Natural killer cell treated with Interleukin-12 subunit alpha and Interleukin-12 subunit beta and Interleukin-15 and Interleukin-18, amount 100 ng/mL, for 72 hours (primary cell): ENCODE measurements around the gene FAM110C. TPM values are rescaled to one million over a fixed set of nuclear protein-coding genes. Genes with fewer than 3 reads are reported as not detected.
"Not testable (repeated sequence)": the region's sequence is repeated elsewhere in the genome, so short reads cannot be mapped to it uniquely, and the experiment has no call there.

Experiments used
- ATAC-seq, 2 donors: fragments of 150-1000 bp; cut with Tn5 transposase in 1 of 2; sonication (Bioruptor Pico), chemical (Tn5 transposase) in 1 of 2; 2 replicates each; pipeline ENCODE4 v1.10.0; 2021
- DNase-seq: peaks from one replicate; pipeline ENCODE4 v3.0.0; 2022; ENCODE audit warnings: low spot score
- H3K27ac Mint-ChIP-seq, 2 donors: 1 replicate in 1 of 2; 2 replicates in 1 of 2; pipeline ENCODE4 v1.8.0; 2022; ENCODE audit warnings: mixed read lengths in 2 of 2, mild to moderate bottlenecking in 1 of 2, moderate library complexity in 1 of 2
- H3K27me3 Mint-ChIP-seq, 2 donors: 1 replicate in 1 of 2; 2 replicates in 1 of 2; pipeline ENCODE4 v1.8.0; 2022; ENCODE audit warnings: mixed read lengths in 2 of 2
- H3K36me3 Mint-ChIP-seq: one replicate; pipeline ENCODE4 v1.8.0; 2022; ENCODE audit warnings: mixed read lengths
- H3K4me1 Mint-ChIP-seq, 2 donors: 1 replicate in 1 of 2; 2 replicates in 1 of 2; pipeline ENCODE4 v1.8.0; 2022; ENCODE audit warnings: low read depth in 2 of 2, mixed read lengths in 2 of 2, mild to moderate bottlenecking in 1 of 2
- H3K4me3 Mint-ChIP-seq: one replicate; pipeline ENCODE4 v1.8.0; 2022; ENCODE audit warnings: mixed read lengths
- H3K9me3 Mint-ChIP-seq: 2 replicates; pipeline ENCODE4 v1.8.0; 2022; ENCODE audit warnings: mixed read lengths
- total RNA-seq, 2 donors: library from RNA; stranded (reverse); gene quantifications; one replicate each; pipeline ENCODE4 v1.2.3, GENCODE V29; 2022

FAM110C gene, protein sequence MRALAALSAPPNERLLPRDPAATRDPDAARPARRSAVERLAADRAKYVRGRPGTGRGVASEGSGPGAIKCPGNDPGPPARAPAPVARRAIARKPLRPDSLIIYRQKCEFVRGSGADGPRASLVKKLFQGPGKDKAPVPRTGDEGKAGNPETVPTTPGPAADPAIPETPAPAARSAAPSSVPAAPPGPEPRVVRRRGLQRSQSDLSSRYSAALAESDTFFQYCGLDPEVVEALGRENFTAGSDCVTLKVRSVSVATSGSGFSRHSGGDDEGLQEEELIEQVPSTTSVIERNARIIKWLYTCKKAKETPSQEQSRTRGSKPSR
- 1 to 10 TPM in 1 of 2 donors, under 1 TPM in 1; 0.90 to 1.6 TPM for total RNA-seq

DNA sequence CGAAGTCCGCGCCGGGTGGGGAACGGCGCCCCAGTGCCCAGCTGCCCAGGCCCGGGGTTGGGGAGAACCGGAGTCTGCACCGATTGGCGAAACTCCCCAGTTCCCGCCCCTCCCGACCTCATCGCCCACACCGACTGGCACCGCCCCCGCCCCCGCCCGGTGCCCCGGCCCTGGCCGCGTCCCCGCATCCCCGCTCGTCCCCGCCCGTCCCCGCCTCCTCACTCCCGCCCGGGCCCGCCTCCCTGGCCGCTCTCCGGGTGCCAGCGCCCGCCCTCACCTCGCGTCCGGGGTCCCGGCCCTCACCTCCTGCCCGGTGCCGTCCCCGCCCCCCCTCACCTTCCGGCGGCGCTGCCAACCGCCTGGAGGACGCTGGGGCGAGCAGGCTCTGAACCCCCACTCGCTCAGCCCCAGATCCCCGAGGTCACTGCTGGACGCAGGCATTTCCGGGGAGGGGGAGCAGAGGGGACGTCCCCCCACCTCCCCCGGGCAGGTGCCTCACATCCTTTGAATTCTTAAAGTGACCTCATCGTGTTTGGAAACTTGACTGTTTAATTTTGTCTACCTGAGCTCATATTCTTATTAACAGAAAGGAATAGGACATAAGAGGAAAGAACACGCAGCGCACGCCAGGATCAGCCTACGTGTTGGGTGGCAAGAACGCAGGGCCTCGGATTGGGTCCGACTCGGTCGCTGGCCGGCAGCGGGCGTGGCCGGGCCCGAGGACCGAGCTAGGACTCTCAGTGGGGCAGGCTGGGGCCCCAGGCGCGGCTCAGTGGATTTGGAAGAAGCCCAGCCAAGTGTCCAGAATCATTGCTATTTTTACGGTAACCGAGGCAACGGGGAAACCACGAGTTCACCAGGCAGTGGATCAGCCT lies at the start of gene FAM110C:
Gene FAM110C (minus strand): TSS at position 35 of the 875 bp plus-strand sequence. CDS start 120 bp downstream, outside the sequence.
- no peaks in the 10 kb centered on the region for H3K36me3 Mint-ChIP-seq
- DNase-seq (peak; percentile 67), ATAC-seq (peak; percentile 80 to 82)
- H3K4me3 Mint-ChIP-seq: peak within 1 kb of the TSS; percentile 83
- H3K27ac Mint-ChIP-seq: peak within 1 kb of the TSS; percentile 15 to 65
- peaks cover 10 to 16% of the 10 kb centered on the region in 2 donors for H3K27me3 Mint-ChIP-seq
- H3K9me3 Mint-ChIP-seq: no peaks in the 10 kb centered on the region
- H3K4me1 Mint-ChIP-seq: peaks cover 7 to 14% of the 10 kb centered on the region in 2 donors

DNA sequence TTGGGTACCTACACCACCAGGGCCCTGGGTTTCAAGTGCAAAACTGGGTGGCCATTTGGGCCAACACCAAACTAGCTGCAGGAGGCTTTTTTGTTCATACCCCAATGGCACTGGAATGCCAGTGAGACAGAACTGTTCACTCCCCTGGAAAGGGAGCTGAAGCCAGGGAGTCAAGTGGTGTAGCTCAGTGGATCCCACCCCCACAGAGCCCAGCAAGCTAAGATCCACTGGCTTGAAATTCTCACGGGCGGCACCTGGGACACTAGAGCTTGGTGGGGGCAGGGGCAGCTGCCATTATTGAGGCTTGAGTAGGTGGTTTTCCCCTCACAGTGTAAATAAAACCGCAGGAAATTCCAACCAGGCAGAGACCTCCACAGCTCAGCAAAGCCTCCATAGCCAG lies 46.0 kb upstream of the FAM110C start:
- Mint-ChIP-seq H3K9me3 (peaks cover 6% of the 10 kb centered on the region), H3K27ac (no peak overlapping the region), H3K4me1 (no peaks in the 10 kb centered on the region), H3K27me3 (peaks cover 20 to 21% of the 10 kb centered on the region in 2 donors), H3K4me3 (no peak overlapping the region), H3K36me3 (peaks cover 12% of the 10 kb centered on the region)
- ATAC-seq (no peak), DNase-seq (no peak)

DNA sequence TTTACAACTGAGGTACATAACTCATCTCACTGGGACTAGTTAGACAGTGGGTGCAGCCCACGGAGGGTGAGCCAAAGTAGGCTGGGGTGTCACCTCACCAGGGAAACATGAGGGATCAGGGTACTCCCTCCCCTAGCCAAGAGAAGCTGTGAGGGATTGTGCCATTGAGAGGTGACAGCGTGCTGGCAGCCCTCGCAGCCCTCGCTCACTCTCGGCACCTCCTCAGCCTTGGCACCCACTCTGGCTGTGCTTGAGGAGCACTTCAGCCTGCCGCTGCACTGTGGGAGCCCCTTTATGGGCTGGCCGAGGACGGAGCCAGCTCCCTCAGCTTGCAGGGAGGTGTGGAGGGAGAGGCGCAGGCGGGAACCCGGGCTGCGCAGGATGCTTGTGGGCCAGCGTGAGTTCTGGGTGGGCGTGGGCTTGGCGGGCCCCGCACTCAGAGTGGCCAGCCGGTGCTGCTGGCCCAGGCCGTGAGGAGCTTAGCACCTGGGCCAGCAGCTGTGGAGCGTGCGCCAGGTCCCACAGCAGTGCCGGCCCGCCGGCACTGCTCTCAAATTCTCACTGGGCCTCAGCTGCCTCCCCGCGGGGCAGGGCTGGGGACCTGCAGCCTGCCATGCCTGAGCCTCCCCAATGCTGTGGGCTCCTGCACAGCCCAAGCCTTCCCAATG lies 44.5 kb upstream of the FAM110C start:
- Mint-ChIP-seq H3K9me3 (peaks cover under 1% of the 10 kb centered on the region), H3K27ac (no peak overlapping the region), H3K4me3 (no peak overlapping the region), H3K27me3 (peaks cover 13 to 16% of the 10 kb centered on the region in 2 donors), H3K36me3 (peaks cover 6% of the 10 kb centered on the region), H3K4me1 (no peaks in the 10 kb centered on the region)
- ATAC-seq: no peak
- no peak for DNase-seq

DNA sequence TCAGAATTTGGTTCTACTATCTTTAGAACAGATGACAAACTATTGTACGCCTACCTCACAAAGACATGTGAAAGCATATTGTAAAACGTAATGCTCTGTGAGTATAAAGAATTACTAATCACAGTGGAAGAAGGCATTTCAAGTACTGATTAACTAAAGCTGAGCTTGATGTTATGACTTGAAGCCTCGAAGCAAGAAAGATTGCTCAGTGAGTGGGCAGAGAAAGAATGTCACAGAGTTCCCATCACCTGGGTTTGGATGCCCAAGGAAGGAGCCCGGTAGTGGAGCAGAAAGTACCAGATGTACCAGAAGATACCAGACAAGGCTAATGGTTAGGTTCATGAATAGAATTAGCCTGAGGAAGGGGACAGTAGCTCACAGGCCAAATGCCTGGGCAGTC lies 39.5 kb upstream of the FAM110C start:
- Mint-ChIP-seq H3K36me3 (no peaks in the 10 kb centered on the region), H3K4me3 (no peak overlapping the region), H3K27me3 (peaks cover 0 to 14% of the 10 kb centered on the region in 2 donors), H3K4me1 (no peaks in the 10 kb centered on the region), H3K9me3 (no peaks in the 10 kb centered on the region), H3K27ac (no peak overlapping the region)
- no peak for ATAC-seq
- DNase-seq: no peak

DNA sequence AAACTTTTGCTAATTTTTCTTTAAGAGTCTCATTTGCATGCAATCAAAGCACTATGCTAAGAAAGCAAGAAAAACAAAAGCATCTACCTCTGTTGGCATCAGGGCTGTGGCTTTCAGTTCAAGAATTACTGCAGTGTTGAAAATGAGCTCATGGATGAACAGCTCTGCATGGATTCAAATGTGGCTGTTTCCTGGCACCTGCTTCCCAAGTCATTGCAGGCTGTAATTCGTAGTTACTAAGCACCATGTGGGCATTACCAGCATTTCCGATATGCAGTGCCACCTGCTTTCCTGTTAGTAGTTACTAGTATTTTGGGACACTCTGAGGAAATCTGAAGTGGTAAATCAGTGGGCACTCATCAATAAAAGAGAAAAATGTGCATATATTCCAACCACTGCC lies 37.8 kb upstream of the FAM110C start:
- no peaks in the 10 kb centered on the region for H3K36me3 Mint-ChIP-seq
- H3K9me3 Mint-ChIP-seq: no peaks in the 10 kb centered on the region
- H3K27me3 Mint-ChIP-seq: peaks cover 0 to 23% of the 10 kb centered on the region in 2 donors
- no peak overlapping the region for H3K27ac Mint-ChIP-seq
- no peak overlapping the region for H3K4me3 Mint-ChIP-seq
- ATAC-seq (no peak), DNase-seq (no peak)
- no peaks in the 10 kb centered on the region for H3K4me1 Mint-ChIP-seq

DNA sequence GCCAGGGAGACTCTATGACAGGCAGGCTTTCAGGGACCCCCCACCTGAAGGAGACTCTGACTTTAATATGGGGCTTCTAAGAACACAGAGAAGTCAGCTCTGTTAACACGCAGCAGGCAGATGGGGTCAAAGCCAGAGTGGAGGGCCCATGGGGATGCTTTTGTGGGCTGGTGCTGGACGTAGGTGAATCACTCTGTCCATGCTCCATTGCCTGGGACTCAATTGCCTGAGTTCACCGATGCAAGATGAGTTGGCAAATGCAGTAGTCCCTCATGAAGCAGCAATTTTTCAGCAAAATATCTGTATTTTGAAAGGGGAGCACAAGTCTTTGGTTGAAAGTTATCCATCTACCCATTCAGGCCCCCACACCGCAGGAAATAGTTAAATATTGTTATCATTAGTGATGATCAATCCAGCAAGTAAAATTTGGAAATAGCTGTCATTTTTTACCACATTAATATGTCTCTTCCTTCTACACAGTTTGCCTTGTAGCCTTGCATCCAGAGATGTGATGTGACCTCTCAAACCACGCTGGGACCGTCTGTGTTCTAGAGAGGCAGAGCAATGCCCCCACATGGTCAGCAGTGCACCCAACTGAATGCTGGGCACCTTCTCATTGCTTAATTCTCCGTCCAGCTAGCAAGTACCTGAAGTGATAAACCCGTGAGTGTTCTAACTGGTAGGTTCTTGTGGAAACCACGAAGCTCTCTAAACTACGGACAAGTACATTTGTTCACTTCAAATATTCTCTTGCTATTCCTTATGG lies 34.8 kb upstream of the FAM110C start:
- no peak for ATAC-seq
- Mint-ChIP-seq H3K27ac (no peak overlapping the region), H3K9me3 (no peaks in the 10 kb centered on the region)

DNA sequence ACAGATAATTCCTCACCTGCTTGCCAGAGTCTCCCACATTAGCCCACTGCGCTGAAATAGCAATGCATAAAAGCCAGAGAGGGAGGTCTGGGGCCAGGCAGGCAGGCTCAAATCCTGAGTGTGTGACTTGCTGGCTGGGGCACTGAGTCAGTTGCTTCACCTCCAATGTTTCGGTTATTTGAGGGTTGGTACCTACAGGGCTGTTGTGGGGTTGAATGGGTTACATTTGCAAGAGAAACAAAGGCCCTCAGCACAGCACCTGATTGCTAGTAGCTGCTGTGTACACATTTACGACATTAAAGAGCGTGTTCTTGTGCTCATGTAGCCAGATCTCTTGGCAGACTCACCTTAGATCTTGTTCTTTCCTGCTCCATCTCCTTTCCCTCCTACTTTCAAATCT lies 34.1 kb upstream of the FAM110C start:
- ATAC-seq: no peak

More for the DNA sequence above, 34.8 kb upstream of the FAM110C start:
- no peak overlapping the region for H3K4me3 Mint-ChIP-seq
- DNase-seq: no peak
- H3K27me3 Mint-ChIP-seq: peaks cover 0 to 22% of the 10 kb centered on the region in 2 donors
- H3K36me3 Mint-ChIP-seq: no peaks in the 10 kb centered on the region
- H3K4me1 Mint-ChIP-seq: no peaks in the 10 kb centered on the region

DNA sequence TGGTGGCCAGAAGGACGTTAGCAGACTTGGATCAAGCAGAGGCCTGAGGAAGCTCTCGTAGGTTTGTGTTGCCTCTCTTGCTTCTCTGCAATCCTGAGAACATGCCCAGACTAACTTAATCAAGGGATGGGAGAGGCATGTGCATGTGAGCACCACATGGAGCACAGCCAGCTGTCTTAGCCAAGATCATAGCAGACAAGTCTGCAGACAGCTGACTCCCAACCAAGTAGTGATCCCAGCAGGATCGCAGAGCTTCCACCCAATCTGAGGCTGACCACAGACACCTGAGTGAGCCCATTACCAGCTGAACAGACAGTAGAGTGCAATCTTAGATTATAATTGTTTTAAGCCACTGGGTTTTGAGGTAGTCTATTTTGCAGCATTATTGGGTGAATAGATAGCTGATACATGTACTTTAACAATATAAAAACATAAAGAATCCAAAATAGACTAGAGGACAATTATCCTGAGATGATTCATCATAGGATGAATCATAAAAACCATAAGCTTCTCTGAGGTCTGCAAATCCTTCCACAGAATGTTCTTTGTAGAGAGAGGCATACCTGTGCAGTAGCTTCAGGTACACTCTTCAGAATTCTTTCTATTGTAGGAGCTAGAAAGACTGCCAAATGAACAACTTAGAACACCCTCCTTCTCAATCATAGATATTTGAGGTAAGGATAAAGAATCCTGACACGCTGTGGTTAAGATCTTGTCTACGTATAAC lies 25.2 kb upstream of the FAM110C start:
- Mint-ChIP-seq H3K36me3 (no peaks in the 10 kb centered on the region), H3K4me1 (no peaks in the 10 kb centered on the region), H3K27me3 (peaks cover 0 to 5% of the 10 kb centered on the region in 2 donors), H3K27ac (no peak overlapping the region), H3K4me3 (no peak overlapping the region), H3K9me3 (no peaks in the 10 kb centered on the region)
- DNase-seq (no peak), ATAC-seq (no peak)

More for the DNA sequence above, 34.1 kb upstream of the FAM110C start:
- Mint-ChIP-seq H3K9me3 (no peaks in the 10 kb centered on the region), H3K27ac (no peak overlapping the region), H3K4me1 (no peaks in the 10 kb centered on the region), H3K36me3 (no peaks in the 10 kb centered on the region), H3K27me3 (peaks cover 0 to 22% of the 10 kb centered on the region in 2 donors), H3K4me3 (no peak overlapping the region)
- no peak for DNase-seq

DNA sequence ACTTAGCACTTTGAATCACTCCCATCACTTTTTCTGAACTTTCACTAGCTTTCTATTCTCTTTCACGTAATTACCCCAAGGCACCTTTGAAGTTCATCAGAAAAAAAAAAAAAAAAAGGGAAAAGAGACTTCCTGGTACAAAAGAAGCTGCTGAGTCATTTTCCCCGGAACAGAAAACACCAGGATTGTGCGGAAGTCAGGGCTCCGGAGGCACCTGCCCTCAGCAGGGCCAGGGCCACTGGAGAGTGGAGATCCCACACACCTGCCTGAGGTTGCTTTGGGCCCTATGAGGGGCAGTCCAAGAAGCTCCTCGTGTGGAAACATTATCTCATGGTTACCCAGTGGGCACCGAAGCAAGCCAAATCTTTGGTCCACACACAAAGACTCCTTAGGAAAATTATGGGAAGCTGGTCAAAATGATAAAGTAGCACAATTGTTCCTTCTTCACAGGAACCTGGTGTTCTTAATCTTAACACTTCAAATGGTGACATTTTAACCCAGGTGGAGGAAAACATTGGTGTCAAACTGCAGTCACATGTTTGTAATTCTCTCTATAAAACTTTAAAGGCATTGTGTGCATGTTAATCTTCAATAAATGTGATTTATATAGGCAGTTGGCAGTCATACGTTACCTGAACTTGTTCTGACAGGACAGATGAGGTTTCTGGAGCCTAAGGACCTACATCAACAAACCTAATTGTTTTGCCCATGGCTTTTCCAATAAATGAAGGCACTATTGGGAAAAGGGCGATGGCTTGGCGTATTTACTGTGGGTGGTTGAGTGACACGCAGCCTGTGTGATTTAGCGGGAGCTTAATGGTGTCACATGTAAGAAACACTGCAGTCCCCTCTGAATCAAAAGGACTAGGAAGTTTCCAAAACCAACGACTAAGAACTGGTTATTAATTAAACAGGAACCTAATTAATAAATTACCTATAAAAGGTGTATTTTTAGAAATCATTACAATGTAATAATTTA lies 23.4 kb upstream of the FAM110C start:
- Mint-ChIP-seq H3K4me3 (no peak overlapping the region), H3K27me3 (peaks cover 0 to 7% of the 10 kb centered on the region in 2 donors), H3K27ac (no peak overlapping the region), H3K4me1 (no peaks in the 10 kb centered on the region), H3K9me3 (no peaks in the 10 kb centered on the region), H3K36me3 (no peaks in the 10 kb centered on the region)
- no peak for ATAC-seq
- no peak for DNase-seq

DNA sequence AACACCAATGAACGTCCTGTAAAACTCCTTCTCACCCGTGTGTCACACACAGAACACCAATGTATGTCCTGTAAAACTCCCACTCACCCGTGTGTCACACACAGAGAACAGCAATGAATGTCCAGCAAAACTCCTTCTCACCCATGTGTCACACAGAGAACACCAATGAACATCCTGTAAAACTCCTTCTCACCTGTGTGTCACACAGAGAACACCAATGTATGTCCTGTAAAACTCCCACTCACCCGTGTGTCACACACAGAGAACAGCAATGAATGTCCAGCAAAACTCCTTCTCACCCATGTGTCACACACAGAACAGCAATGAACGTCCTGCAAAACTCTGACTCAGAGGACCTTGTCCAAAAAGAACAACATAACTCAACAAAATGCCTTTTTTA lies 22.3 kb upstream of the FAM110C start:
- not testable (repeated sequence) for H3K9me3 Mint-ChIP-seq, ATAC-seq

DNA sequence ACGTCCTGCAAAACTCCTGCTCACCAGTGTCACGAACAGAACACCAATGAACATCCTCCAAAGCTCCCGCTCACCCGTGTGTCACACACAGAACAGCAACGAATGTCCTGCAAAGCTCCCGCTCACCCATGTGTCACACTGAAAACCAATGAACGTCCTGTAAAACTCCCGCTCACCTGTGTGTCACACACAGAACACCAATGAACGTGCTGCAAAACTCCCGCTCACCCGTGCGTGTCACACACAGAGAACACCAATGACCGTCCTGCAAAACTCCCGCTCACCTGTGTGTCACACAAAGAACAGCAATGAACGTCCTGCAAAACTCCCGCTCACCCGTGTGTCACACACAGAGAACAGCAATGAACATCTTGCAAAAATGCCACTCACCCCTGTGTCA lies 20.5 kb upstream of the FAM110C start:
- H3K9me3 Mint-ChIP-seq: no peaks in the 10 kb centered on the region
- peaks cover 0 to 6% of the 10 kb centered on the region in 2 donors for H3K27me3 Mint-ChIP-seq
- DNase-seq: no peak
- no peaks in the 10 kb centered on the region for H3K4me1 Mint-ChIP-seq
- H3K36me3 Mint-ChIP-seq: no peaks in the 10 kb centered on the region
- H3K4me3 Mint-ChIP-seq: no peak overlapping the region
- ATAC-seq: no peak
- no peak overlapping the region for H3K27ac Mint-ChIP-seq

More for the DNA sequence above, 22.3 kb upstream of the FAM110C start:
- H3K36me3 Mint-ChIP-seq, H3K4me1 Mint-ChIP-seq, H3K27me3 Mint-ChIP-seq, H3K27ac Mint-ChIP-seq, H3K4me3 Mint-ChIP-seq, DNase-seq: not testable (repeated sequence)

DNA sequence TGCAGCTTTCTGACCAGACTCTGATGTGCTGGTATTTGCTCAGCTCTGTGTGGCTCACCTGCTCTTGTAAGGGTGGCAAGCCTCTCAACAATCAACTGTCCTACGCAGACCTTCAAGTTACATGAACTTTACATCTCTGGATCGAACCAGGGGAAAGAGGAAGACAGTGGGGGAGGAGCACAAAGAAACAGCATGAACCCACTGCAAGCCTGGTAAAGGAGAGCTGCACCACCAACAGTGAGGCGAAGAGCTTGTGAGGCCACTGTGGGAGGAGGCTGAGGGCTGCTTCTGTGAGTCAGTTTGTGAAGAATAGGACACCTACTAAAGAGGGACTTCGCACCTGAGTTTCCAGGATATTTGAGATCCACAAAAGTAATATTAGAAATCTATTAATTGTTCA lies 18.8 kb upstream of the FAM110C start:
- Mint-ChIP-seq H3K36me3 (peaks cover 4% of the 10 kb centered on the region), H3K4me1 (no peaks in the 10 kb centered on the region), H3K27ac (no peak overlapping the region), H3K27me3 (peaks cover 8 to 14% of the 10 kb centered on the region in 2 donors), H3K9me3 (no peaks in the 10 kb centered on the region), H3K4me3 (no peak overlapping the region)
- ATAC-seq (no peak), DNase-seq (no peak)
